Activated CD4-positive, alpha-beta memory T cell treated with anti-CD3 and anti-CD28 coated beads for 36 hours (primary cell): ENCODE measurements around the gene IMMP2L. TPM values are rescaled to one million over a fixed set of nuclear protein-coding genes. Genes with fewer than 3 reads are reported as not detected.
"Not testable (repeated sequence)": the region's sequence is repeated elsewhere in the genome, so short reads cannot be mapped to it uniquely, and the experiment has no call there.

ENCODE experiments used
- CTCF ChIA-PET: fragments of 350-600 bp; sonication (Branson Sonifier 250); formaldehyde crosslinking; loops from one replicate; lab custom pipeline; 2021; ENCODE audit warnings: antibody characterized with exemption, inconsistent platforms; lab: Charles Lee
- POLR2A ChIA-PET: fragments of 350-600 bp; sonication (Branson Sonifier 250); formaldehyde crosslinking; loops from one replicate; lab custom pipeline; 2021; ENCODE audit warnings: antibody characterized with exemption; lab: Charles Lee
- DNase-seq: peaks from one replicate; pipeline ENCODE4 v3.0.0-alpha.2; 2020
- H3K27ac Mint-ChIP-seq: one replicate; pipeline ENCODE4 v1.8.0; 2021; ENCODE audit warnings: mixed read lengths
- H3K27me3 Mint-ChIP-seq: one replicate; pipeline ENCODE4 v1.8.0; 2021; ENCODE audit warnings: mixed read lengths
- H3K36me3 Mint-ChIP-seq: one replicate; pipeline ENCODE4 v1.8.0; 2021; ENCODE audit warnings: mixed read lengths
- H3K4me1 Mint-ChIP-seq: one replicate; pipeline ENCODE4 v1.8.0; 2021; ENCODE audit warnings: low read depth, mixed read lengths
- H3K4me3 Mint-ChIP-seq: one replicate; pipeline ENCODE4 v1.8.0; 2021; ENCODE audit warnings: mild to moderate bottlenecking, mixed read lengths
- H3K9me3 Mint-ChIP-seq: one replicate; pipeline ENCODE4 v1.8.0; 2021; ENCODE audit warnings: mixed read lengths
- intact Hi-C: fragments of 100-400 bp; cut with micrococcal nuclease; formaldehyde crosslinking; loops from one replicate; pipeline ENCODE4 v1.15.1; 2023
- total RNA-seq, 2 experiments: library from RNA; stranded (reverse); gene quantifications; one replicate each; pipeline ENCODE4 v1.2.3, GENCODE V29; 2021

IMMP2L gene
- total RNA-seq, 2 experiments from 2014 or later: 14.4 to 20.5 TPM

GRCh38 chr7:111330235-111330523 lies 232.1 kb downstream of the IMMP2L start:
- intact Hi-C loops: loop anchor here (10.0 kb wide), 1 partner anchor 155 kb away; no protein-coding TSS in a partner anchor
- Mint-ChIP-seq H3K36me3 (peaks cover 1% of the 10 kb centered on the region), H3K9me3 (no peaks in the 10 kb centered on the region), H3K4me1 (peaks cover 6% of the 10 kb centered on the region), H3K4me3 (no peak overlapping the region), H3K27me3 (no peaks in the 10 kb centered on the region), H3K27ac (no peak overlapping the region)
- no peak for DNase-seq
- CTCF ChIA-PET: interaction anchor here (0.7 kb wide), 1 partner anchor 96 kb away, joined by 6 read pairs; no protein-coding TSS in a partner anchor
- POLR2A ChIA-PET: no interaction called here

GRCh38 chr7:111329367-111330234 lies 232.7 kb downstream of the IMMP2L start:
- no peak overlapping the region for H3K27ac Mint-ChIP-seq
- DNase-seq: no peak
- no peaks in the 10 kb centered on the region for H3K9me3 Mint-ChIP-seq
- H3K36me3 Mint-ChIP-seq: peaks cover 1% of the 10 kb centered on the region
- H3K4me3 Mint-ChIP-seq: no peak overlapping the region
- H3K27me3 Mint-ChIP-seq: no peaks in the 10 kb centered on the region
- peaks cover 6% of the 10 kb centered on the region for H3K4me1 Mint-ChIP-seq
- ChIA-PET POLR2A (no interaction called here), CTCF (no interaction called here)
- intact Hi-C loops: loop anchor here (10.0 kb wide), 1 partner anchor 155 kb away; no protein-coding TSS in a partner anchor

DNA sequence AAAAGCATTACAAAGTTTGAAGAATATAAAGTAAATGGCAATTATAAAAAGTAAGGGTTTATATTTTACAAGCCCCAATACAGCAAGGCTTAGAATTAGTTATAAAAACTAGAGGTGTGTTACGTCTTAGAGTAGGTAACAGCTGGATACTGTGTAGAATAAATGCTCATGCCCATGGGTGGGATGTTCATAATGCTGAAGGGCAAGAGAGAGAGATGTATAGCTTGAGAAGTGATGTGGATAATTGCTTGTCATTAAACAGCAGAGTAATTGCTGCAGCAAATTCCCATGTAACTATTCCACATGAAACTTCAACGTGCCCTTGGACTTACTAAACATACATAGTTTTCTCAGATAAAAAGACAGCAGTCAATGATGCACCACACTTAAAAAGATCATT lies 233.8 kb downstream of the IMMP2L start:
- DNase-seq: no peak
- POLR2A ChIA-PET: no interaction called here
- Mint-ChIP-seq H3K9me3 (no peaks in the 10 kb centered on the region), H3K27me3 (no peaks in the 10 kb centered on the region), H3K36me3 (peaks cover 2% of the 10 kb centered on the region), H3K27ac (no peak overlapping the region), H3K4me1 (peaks cover 6% of the 10 kb centered on the region), H3K4me3 (no peak overlapping the region)
- CTCF ChIA-PET: no interaction called here
- intact Hi-C loops: no loop called here

DNA sequence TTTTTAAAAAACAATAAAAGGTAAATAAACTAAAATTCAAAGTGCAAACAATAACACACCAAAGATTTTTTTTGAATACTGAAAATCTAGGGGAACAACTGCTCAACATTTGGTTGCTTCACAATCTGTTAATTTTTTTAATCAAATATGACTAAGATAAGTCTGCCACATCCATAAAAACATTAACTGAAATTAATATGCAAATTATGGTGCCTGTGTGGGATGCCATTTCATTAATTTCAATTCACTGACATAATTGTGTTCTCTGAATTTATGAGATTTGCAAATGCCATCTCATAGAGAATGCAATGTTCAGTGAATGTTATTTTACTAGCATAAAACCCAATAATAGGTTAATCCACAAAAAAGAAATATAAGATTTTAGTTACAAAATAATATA lies 237.5 kb downstream of the IMMP2L start:
- CTCF ChIA-PET: no interaction called here
- H3K4me1 Mint-ChIP-seq: peaks cover 2% of the 10 kb centered on the region
- H3K36me3 Mint-ChIP-seq: peaks cover 8% of the 10 kb centered on the region
- DNase-seq: no peak
- intact Hi-C loops: no loop called here
- POLR2A ChIA-PET: no interaction called here
- H3K27me3 Mint-ChIP-seq: no peaks in the 10 kb centered on the region
- H3K27ac Mint-ChIP-seq: no peak overlapping the region
- H3K9me3 Mint-ChIP-seq: no peaks in the 10 kb centered on the region
- no peak overlapping the region for H3K4me3 Mint-ChIP-seq

DNA sequence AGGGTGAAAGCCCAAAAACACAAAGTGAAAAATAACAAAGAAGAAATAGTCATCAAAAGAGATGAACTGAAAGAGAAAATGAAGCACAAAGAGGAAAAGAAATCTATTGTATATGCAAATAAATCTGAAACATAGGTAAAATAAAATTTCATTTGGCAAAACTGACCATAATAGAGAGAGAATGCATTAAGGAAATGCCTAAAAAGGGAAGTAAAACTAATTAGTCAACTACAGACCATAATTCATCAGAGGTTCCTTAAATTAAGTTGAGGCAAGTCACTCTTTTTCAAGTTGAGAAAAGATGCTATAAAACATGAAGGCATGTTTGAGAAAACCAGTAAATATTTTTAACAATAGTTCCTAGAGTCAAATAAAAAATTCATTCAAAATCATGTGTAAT lies 238.1 kb downstream of the IMMP2L start:
- Mint-ChIP-seq H3K27ac (no peak overlapping the region), H3K4me3 (no peak overlapping the region), H3K4me1 (no peaks in the 10 kb centered on the region), H3K27me3 (no peaks in the 10 kb centered on the region), H3K9me3 (no peaks in the 10 kb centered on the region), H3K36me3 (peaks cover 8% of the 10 kb centered on the region)
- no peak for DNase-seq
- intact Hi-C loops: no loop called here
- ChIA-PET CTCF (no interaction called here), POLR2A (no interaction called here)

DNA sequence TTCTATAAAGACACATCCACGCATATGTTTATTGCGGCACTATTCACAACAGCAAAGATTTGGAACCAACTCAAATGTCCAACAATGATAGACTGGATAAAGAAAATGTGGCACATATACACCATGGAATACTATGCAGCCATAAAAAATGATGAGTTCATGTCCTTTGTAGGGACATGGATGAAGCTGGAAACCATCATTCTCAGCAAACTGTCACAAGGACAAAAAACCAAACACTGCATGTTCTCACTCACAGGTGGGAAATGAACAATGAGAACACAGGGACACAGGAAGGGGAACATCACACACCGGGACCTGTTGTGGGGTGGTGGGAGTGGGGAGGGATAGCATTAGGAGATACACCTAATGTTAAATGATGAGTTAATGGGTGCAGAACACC lies 238.6 kb downstream of the IMMP2L start:
- POLR2A ChIA-PET, H3K27me3 Mint-ChIP-seq, DNase-seq, CTCF ChIA-PET, intact Hi-C loops, H3K27ac Mint-ChIP-seq, H3K9me3 Mint-ChIP-seq, H3K36me3 Mint-ChIP-seq, H3K4me3 Mint-ChIP-seq, H3K4me1 Mint-ChIP-seq: not testable (repeated sequence)

DNA sequence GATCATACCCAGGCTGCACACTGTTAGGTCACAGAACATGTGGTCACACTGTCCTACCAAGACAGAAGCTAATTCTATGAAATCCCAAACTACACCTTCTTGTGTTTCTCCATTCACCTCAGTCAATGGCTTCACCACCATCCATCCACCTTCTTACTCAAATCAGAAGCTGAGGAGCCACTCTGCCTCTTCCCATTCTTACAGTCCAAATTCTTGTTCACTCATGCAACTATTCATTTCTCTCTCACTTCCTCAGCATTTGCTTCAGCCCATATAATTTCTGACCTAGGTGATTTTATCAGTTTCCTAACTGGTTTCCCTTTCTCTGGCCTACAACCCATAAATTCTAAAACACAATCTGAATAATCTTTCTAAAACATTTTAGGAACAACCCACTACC lies 242.2 kb downstream of the IMMP2L start:
- Mint-ChIP-seq H3K4me3 (no peak overlapping the region), H3K9me3 (no peaks in the 10 kb centered on the region), H3K27me3 (no peaks in the 10 kb centered on the region), H3K36me3 (peaks cover 8% of the 10 kb centered on the region), H3K27ac (no peak overlapping the region), H3K4me1 (no peaks in the 10 kb centered on the region)
- POLR2A ChIA-PET: no interaction called here
- CTCF ChIA-PET: no interaction called here
- intact Hi-C loops: no loop called here
- no peak for DNase-seq

- H3K27ac Mint-ChIP-seq: no peak overlapping the region
- intact Hi-C loops: no loop called here
- H3K9me3 Mint-ChIP-seq: no peaks in the 10 kb centered on the region
- POLR2A ChIA-PET: no interaction called here
- H3K36me3 Mint-ChIP-seq: peaks cover 2% of the 10 kb centered on the region
- no peaks in the 10 kb centered on the region for H3K4me1 Mint-ChIP-seq
- no peak overlapping the region for H3K4me3 Mint-ChIP-seq
- no peaks in the 10 kb centered on the region for H3K27me3 Mint-ChIP-seq
- DNase-seq: no peak
- CTCF ChIA-PET: no interaction called here
Measured at GRCh38 chr7:111312966-111313365, 249.3 kb downstream of the IMMP2L start.

GRCh38 chr7:111308691-111309090 lies 253.6 kb downstream of the IMMP2L start:
- Mint-ChIP-seq H3K4me3 (no peak overlapping the region), H3K27ac (no peak overlapping the region), H3K27me3 (no peaks in the 10 kb centered on the region), H3K4me1 (no peaks in the 10 kb centered on the region), H3K36me3 (peaks cover 2% of the 10 kb centered on the region), H3K9me3 (no peaks in the 10 kb centered on the region)
- DNase-seq: no peak
- CTCF ChIA-PET: no interaction called here
- POLR2A ChIA-PET: no interaction called here
- intact Hi-C loops: no loop called here

DNA sequence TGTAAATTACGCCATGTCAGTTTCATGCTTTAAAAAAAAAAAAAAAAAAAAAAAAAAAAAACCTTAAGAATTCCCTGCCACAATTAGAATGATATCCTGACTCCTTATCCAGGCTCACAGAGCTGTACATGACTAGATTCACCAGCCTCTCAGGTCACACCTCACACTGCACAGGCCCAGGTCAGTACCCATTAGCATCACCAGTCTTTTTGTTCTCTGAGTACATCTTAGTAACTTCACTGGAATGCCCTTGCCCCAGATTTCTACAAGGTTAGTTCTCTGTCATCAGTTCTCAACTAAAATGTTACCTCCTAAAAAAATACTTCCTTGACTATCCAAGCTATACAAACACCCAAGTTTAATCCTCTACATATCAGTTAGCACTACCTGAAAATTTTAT lies 260.4 kb downstream of the IMMP2L start:
- intact Hi-C loops: no loop called here
- POLR2A ChIA-PET: no interaction called here
- Mint-ChIP-seq H3K4me3 (no peak overlapping the region), H3K9me3 (no peaks in the 10 kb centered on the region), H3K4me1 (no peaks in the 10 kb centered on the region), H3K27me3 (no peaks in the 10 kb centered on the region), H3K36me3 (peaks cover 6% of the 10 kb centered on the region), H3K27ac (no peak overlapping the region)
- CTCF ChIA-PET: no interaction called here
- no peak for DNase-seq

DNA sequence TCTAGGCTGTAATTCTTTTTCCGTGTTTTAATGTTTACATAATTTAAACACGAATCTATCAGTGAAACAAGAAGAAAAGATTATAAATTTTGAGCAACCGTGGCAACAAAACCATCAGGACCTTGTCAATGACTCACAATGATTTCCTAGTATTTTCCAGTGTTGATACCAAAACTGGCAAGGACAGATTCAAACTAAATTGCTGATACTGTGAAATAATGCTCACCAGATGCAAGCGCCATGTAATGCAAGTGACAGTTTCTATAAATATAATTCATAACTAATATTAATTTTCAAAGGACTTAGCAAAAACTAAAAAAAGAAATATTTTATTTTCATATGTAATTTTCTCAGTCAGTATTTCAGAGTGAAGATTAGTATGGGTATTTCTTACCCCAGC lies 267.8 kb downstream of the IMMP2L start:
- CTCF ChIA-PET: no interaction called here
- intact Hi-C loops: no loop called here
- H3K36me3 Mint-ChIP-seq: peaks cover 6% of the 10 kb centered on the region

DNA sequence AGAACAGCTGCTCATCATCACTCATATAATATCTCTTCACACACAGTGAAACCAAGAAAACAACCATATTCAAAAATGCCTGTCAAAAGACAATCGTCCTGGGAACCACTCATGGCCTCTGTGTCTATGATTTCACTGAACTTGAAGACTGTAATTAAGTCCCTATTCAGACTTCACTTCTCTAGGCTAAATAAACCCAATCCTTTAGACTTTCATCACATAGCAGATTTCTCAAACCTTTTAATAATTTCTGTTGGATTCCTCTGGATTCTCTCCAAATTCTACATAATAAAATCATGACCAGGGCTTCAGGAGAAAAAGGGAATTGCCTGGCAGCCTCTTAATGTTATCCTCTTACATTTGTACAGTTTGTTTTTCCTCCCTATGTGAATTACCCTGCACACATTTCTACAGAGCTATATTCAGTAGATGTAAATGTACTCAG lies 270.2 kb downstream of the IMMP2L start:
- H3K36me3 Mint-ChIP-seq: peaks cover 19% of the 10 kb centered on the region
- DNase-seq: no peak
- intact Hi-C loops: no loop called here
- ChIA-PET CTCF (interaction anchor here (0.6 kb wide), 1 partner anchor 234 kb away, joined by 3 read pairs; no protein-coding TSS in a partner anchor), POLR2A (no interaction called here)
- no peaks in the 10 kb centered on the region for H3K4me1 Mint-ChIP-seq
- H3K4me3 Mint-ChIP-seq: no peak overlapping the region
- H3K27ac Mint-ChIP-seq: no peak overlapping the region
- H3K27me3 Mint-ChIP-seq: no peaks in the 10 kb centered on the region
- H3K9me3 Mint-ChIP-seq: peaks cover 15% of the 10 kb centered on the region

More for the DNA sequence above, 267.8 kb downstream of the IMMP2L start:
- H3K4me3 Mint-ChIP-seq: no peak overlapping the region
- H3K4me1 Mint-ChIP-seq: no peaks in the 10 kb centered on the region
- H3K9me3 Mint-ChIP-seq: peaks cover under 1% of the 10 kb centered on the region
- H3K27ac Mint-ChIP-seq: no peak overlapping the region
- DNase-seq: no peak
- no peaks in the 10 kb centered on the region for H3K27me3 Mint-ChIP-seq
- POLR2A ChIA-PET: no interaction called here

DNA sequence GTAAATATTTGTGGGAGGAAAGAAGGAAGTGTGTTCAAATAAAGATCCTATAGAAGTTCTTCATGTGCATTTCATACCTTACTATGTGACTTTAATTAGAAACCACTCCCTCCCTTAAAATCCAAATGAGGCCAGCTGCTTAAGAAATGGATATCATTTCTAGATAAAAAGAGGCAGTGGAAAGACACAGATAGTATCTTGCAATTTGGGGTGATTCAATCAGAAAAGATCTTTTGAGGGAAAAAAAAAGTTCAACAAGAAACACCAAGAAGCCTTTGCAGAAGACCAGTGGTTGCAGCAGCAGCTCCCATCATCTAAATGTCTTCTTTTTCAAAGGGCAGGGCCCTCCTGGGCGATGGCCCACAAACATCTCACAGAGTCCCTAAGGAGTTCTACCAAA lies 271.3 kb downstream of the IMMP2L start:
- Mint-ChIP-seq H3K4me1 (no peaks in the 10 kb centered on the region), H3K36me3 (peaks cover 19% of the 10 kb centered on the region), H3K4me3 (no peak overlapping the region), H3K9me3 (peaks cover 15% of the 10 kb centered on the region), H3K27me3 (no peaks in the 10 kb centered on the region), H3K27ac (no peak overlapping the region)
- DNase-seq: no peak
- POLR2A ChIA-PET: no interaction called here
- CTCF ChIA-PET: no interaction called here
- intact Hi-C loops: no loop called here
